ENCODE data around the gene ARFIP1.
"Not testable (repeated sequence)": the region's sequence is repeated elsewhere in the genome, so short reads cannot be mapped to it uniquely, and the experiment has no call there.

Gene ARFIP1

GRCh38 chr4:152896811-152897210 is 117.1 kb downstream of the ARFIP1 start:
- H3K27ac ChIP-seq (ENCODE audit: extremely low read depth, low read depth, low read length) = no peak overlapping the region
- no peak for TF ChIP-seq ZNF830 (tag by site-specific recombination; IDR thresholded peaks at IDR 0.05; ENCODE audit: low read depth)
- TF ChIP-seq ZIC2 (tag by site-specific recombination; IDR thresholded peaks at IDR 0.05) = no peak
- TF ChIP-seq ZNF571 (tag by site-specific recombination; IDR thresholded peaks at IDR 0.05) = no peak
- TF ChIP-seq PBX3 (CRISPR knock-in tag; IDR thresholded peaks at IDR 0.05) = no peak
- TF ChIP-seq, protein P1, sequence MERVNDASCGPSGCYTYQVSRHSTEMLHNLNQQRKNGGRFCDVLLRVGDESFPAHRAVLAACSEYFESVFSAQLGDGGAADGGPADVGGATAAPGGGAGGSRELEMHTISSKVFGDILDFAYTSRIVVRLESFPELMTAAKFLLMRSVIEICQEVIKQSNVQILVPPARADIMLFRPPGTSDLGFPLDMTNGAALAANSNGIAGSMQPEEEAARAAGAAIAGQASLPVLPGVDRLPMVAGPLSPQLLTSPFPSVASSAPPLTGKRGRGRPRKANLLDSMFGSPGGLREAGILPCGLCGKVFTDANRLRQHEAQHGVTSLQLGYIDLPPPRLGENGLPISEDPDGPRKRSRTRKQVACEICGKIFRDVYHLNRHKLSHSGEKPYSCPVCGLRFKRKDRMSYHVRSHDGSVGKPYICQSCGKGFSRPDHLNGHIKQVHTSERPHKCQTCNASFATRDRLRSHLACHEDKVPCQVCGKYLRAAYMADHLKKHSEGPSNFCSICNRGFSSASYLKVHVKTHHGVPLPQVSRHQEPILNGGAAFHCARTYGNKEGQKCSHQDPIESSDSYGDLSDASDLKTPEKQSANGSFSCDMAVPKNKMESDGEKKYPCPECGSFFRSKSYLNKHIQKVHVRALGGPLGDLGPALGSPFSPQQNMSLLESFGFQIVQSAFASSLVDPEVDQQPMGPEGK (tag by site-specific recombination; IDR thresholded peaks at IDR 0.05) = no peak
- TF ChIP-seq ZNF658 (tag by site-specific recombination; IDR thresholded peaks at IDR 0.05) = no peak
- TF ChIP-seq ZBTB7A (tag by site-specific recombination; IDR thresholded peaks at IDR 0.05; ENCODE audit: low read depth) = no peak
- no peak for TF ChIP-seq ZBTB21 (tag by site-specific recombination; IDR thresholded peaks at IDR 0.05)
- TF ChIP-seq, protein P2, sequence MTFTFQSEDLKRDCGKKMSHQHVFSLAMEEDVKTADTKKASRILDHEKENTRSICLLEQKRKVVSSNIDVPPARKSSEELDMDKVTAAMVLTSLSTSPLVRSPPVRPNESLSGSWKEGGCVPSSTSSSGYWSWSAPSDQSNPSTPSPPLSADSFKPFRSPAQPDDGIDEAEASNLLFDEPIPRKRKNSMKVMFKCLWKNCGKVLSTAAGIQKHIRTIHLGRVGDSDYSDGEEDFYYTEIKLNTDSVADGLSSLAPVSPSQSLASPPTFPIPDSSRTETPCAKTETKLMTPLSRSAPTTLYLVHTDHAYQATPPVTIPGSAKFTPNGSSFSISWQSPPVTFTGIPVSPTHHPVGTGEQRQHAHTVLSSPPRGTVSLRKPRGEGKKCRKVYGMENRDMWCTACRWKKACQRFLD (tag by site-specific recombination; IDR thresholded peaks at IDR 0.05) = no peak
- TF ChIP-seq ZNF791 (tag by site-specific recombination; IDR thresholded peaks at IDR 0.05) = no peak
- no peak for TF ChIP-seq ZNF2 (tag by site-specific recombination; IDR thresholded peaks at IDR 0.05)
- TF ChIP-seq, protein P3, sequence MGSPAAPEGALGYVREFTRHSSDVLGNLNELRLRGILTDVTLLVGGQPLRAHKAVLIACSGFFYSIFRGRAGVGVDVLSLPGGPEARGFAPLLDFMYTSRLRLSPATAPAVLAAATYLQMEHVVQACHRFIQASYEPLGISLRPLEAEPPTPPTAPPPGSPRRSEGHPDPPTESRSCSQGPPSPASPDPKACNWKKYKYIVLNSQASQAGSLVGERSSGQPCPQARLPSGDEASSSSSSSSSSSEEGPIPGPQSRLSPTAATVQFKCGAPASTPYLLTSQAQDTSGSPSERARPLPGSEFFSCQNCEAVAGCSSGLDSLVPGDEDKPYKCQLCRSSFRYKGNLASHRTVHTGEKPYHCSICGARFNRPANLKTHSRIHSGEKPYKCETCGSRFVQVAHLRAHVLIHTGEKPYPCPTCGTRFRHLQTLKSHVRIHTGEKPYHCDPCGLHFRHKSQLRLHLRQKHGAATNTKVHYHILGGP (tag by site-specific recombination; IDR thresholded peaks at IDR 0.05) = no peak
- no peak for TF ChIP-seq TCF7L2 (IDR thresholded peaks at IDR 0.05; ENCODE audit: borderline replicate concordance, low read depth, low read length)
- TF ChIP-seq ZNF239 (tag by site-specific recombination; IDR thresholded peaks at IDR 0.05) = no peak
- TF ChIP-seq ZNF404 (tag by site-specific recombination; IDR thresholded peaks at IDR 0.05) = no peak
- no peak for TF ChIP-seq ZNF133 (tag by site-specific recombination; IDR thresholded peaks at IDR 0.05)
- no peak for TF ChIP-seq TSHZ1 (tag by site-specific recombination; IDR thresholded peaks at IDR 0.05; ENCODE audit: borderline replicate concordance)
- no peaks in the 10 kb centered on the region for H3K9me3 ChIP-seq (ENCODE audit: control insufficient read depth, insufficient read depth, low read depth, low read length)
- POLR2A ChIA-PET = no interaction called here
- CTCF ChIA-PET = interaction anchor here (1.0 kb wide), 1 partner anchor 54 kb away, joined by 4 read pairs; no protein-coding TSS in a partner anchor
- H3K4me1 ChIP-seq (ENCODE audit: control insufficient read depth, insufficient read depth, low read length) = no peaks in the 10 kb centered on the region
- H3K4me3 ChIP-seq (ENCODE audit: low read depth, low read length) = no peak overlapping the region
- no peaks in the 10 kb centered on the region; a peak in 1 of 3 replicates for H3K36me3 ChIP-seq (ENCODE audit: control insufficient read depth in 2 of 2, insufficient read depth in 1 of 2, low read length in 2 of 2)

- H3K27ac ChIP-seq (ENCODE audit: extremely low read depth, low read depth, low read length); H3K4me1 ChIP-seq (ENCODE audit: control insufficient read depth, insufficient read depth, low read length); POLR2A ChIA-PET; H3K36me3 ChIP-seq (ENCODE audit: control insufficient read depth in 2 of 2, insufficient read depth in 1 of 2, low read length in 2 of 2); H3K9me3 ChIP-seq (ENCODE audit: control insufficient read depth, insufficient read depth, low read depth, low read length); H3K4me3 ChIP-seq (ENCODE audit: low read depth, low read length): not testable (repeated sequence)
- CTCF ChIA-PET = interaction anchor here (0.6 kb wide), 1 partner anchor 396 kb away, joined by 3 read pairs; no protein-coding TSS in a partner anchor
These were observed 118.4 kb downstream of the ARFIP1 start for GRCh38 chr4:152898133-152898532.
